Inflammatory macrophage (primary cell): ENCODE results near the gene SMAP2.

Source experiments
- DNase-seq, 2 donors: peaks; one replicate each; pipeline ENCODE4 v3.0.0-alpha.2; 2020 to 2022

The SMAP2 gene

DNA sequence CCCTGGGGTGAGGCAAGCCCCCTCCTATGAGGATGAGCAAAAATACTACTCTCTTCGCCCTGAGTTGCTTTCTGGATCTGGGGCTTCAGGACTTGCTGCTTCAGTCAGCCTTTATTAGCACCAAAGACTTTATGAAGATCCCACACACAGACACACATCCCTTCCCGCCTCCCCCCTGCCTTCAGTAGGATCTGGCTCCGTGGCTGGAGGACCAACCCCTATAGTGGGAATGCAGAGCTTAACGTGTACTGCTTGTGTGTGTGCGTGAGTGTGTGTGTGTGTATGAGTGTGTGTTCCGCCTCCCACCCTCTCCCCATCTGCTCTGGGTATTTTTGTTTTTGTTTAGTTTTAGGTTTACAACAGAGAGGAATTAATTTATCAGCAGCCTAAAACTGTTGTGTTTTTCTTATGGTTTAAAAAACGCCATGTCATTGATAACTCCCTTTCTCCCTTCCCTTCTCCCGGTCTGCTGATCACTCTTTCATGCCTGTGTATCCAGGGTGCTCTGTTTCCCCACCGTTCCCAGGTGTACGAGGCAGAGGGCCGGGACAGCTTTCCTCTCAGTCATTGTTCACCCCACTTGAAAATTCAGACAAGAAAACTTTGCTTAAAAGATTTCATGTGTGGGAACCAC lies 49.2 kb downstream of the SMAP2 start:
- DNase-seq = no peak

DNA sequence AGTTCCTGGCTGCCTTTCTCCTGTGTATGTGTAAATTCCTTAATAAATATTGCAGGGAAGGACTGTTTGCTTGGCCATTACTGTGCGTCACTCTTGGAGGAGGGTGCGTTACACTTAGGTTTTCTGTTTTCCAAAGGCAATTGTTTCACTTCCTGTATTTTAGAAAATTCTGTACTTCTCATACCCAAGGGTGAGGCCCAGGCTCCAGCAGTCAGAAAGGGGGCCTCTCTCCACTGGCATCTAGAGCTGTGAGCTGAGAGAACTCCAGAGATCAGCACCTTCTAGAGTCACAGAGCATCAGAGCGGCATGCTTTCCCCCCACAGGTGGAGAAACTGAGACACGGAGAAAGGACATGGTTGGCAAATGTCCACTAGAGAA lies 49.7 kb downstream of the SMAP2 start:
- DNase-seq = peak; percentile 66 to 76

DNA sequence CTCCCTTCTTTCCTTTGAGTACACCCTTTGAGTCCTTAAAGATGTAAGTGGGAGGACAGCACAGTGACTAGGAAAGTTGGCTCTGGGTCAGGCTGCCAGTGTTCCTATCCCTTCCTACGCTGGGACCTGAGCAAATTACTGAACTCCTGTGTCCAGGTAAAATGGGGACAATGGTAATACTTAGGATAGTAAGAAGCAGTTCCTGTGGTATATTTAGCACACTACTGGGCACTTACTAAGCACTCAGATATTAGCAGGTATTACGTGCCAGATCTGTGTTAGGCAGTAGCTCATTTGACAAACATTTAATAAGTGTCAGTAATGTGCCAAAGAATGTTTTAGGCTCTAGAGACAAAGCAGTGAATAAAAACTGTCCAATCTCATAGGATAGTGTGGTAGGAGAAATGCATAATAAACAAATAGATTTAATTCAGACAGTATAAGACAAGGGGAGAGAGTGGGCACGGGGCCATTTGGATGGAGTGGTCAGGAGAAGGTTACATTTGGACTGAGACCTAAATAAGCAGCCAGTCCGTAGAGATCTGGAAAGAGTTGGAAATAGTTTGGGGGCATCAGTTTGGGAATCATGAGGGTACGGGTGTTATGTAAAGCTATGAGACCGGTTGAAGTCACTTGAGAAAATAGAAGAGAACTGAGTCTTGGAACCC lies 50.6 kb downstream of the SMAP2 start:
- DNase-seq = no peak

DNA sequence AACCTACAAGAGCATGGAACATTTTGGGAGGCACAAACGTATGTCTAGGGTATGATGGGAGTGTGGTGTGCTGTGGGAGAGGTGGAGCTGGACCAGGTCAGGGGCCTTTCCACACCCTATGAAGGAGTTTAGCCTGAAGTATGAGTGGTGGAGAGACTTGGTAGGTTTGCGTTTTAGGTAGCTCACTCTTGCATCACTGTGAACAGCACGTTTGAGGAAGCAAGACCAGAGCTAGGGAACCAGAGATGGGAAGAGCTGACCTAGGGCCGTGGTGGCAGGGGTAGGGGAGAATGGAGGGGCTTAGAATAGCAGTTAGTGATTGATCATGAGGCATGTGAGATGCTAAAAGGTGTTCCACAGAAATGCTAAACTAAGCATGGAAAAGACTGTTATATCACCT lies 51.7 kb downstream of the SMAP2 start:
- DNase-seq = no peak

DNA sequence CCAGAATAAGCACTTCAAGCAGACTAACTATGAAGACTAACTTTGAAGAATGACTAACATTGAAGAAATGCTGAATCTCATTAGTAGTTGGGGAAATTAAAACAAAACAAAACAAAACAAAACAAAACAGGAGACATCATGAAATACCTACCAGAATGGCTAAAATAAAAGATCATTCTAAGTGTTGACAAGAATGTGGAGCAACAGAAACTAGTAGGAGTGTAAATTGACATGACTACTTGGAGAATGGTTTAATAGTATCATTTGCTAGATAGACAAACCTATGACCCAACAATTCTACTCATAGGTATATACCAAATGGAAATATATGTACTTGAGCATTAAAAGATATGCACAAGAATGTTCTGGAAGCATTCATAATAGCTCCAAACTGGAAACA lies 57.9 kb downstream of the SMAP2 start:
- DNase-seq = no peak

DNA sequence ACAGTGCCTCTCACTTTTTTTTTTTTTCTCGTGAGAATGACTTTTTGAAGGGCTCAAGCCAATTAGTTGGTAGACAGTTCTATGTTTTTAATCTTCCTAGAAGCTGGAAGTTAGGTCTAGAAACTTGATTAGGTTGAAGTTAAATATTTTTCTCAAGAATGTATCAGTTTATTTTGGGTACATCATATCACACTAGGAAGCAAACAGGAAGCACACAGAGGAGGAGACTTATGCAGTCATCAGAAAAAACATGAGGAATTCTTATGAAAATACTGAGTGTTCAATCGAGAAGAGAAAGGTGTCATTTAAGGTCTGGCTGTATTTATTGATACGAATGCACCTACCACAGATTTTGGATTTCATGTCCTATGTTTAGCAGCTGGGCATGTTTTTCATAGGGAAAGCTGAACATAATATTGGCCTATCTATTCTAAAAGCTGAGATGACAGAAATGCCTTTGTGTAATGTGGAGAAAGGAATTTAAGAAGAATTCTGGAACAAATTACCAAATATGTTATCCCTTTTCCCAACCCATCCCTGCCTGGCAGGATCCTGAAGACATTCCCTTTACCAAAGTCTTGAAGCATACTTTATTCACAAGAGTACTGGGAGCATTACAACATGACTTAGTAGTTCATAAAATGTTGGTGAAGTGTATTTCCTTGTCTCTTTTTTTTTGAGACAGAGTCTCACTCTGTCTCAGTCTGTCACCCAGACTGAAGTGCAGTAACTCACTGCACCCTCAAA lies 59.3 kb downstream of the SMAP2 start:
- no peak for DNase-seq

DNA sequence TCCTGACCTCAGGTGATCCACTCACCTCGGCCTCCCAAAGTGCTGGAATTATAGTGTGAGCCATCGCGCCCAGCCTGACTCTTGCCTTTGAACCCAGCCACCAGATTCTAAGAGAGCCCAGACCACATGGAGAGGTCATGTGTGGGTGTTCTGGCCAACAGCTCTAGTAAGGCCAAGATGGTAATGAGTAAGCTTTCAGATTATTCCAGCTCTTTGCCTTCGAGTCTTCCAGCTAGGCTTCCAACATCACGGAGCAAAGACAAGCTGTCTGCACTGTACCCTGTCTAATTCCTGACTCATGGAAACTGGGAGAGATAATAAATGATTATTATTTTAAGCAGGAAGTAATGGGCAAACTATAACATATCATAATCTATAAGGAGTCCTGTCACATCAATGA lies 61.9 kb downstream of the SMAP2 start:
- no peak for DNase-seq

DNA sequence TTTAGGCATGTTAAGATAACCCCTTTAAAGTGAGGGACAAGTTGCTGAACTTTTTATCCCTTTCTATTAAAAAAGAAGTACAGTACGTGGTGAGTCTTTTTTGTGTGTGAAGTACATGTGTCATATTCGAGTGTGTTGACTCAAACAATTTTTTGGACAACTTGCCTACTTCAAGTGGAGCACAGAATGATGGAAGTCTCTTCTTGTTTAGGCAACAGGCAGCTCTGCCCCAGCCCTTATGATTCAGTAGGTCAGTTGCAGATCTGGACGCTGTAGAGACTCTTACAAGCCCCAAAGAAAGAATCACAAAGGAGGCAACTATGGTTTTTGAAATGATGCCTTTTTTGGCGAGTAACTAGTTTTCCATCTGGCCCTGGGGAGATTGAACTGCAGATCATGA lies 62.3 kb downstream of the SMAP2 start:
- DNase-seq = no peak

DNA sequence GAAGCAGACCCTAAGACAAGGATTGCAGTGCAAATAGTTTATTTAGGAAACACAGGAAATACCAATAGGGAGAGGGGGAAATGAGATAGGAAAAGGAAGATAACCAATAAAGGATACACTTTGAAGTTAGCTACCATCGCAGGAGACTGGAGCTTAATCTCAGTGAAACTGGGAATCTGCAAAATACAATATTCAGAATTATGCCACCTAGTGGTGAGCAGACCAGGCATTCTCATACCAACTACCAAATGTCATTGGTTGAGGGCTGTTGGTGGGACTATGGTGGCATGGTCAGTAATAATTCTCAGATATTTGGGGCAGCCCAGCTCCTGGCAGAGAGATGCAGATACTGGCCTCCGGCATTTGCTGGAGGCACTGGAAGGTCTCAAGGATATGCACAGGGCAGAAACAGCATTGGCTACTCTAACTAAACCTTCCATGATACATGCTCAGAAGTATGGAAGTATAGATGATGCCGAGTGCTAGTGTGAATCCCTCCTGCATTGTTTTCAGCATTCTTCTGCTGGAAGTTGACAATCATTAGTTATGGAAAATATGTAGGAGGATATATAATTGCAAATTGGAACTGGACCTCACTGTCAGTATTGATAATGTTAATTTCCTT lies 65.0 kb downstream of the SMAP2 start:
- DNase-seq = peak; percentile 41 to 47

DNA sequence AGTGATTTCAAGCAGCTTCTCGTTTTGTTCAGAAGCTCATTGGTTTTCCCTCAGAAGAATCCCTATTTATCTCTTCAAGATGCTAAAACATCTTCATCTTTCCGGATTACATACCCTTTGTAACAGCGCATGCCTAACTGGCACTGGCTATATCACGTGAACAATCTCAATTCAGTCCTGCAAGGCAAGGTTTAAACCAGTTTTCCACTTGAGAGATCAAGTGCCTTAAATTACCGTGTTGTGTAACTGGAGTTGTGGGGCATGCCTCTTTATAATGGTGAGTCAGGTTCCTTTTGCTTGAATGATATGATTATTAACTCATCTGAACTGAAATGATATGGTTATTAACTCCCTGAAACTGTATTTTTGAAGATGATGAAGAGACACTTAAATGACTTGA lies 65.7 kb downstream of the SMAP2 start:
- no peak for DNase-seq

DNA sequence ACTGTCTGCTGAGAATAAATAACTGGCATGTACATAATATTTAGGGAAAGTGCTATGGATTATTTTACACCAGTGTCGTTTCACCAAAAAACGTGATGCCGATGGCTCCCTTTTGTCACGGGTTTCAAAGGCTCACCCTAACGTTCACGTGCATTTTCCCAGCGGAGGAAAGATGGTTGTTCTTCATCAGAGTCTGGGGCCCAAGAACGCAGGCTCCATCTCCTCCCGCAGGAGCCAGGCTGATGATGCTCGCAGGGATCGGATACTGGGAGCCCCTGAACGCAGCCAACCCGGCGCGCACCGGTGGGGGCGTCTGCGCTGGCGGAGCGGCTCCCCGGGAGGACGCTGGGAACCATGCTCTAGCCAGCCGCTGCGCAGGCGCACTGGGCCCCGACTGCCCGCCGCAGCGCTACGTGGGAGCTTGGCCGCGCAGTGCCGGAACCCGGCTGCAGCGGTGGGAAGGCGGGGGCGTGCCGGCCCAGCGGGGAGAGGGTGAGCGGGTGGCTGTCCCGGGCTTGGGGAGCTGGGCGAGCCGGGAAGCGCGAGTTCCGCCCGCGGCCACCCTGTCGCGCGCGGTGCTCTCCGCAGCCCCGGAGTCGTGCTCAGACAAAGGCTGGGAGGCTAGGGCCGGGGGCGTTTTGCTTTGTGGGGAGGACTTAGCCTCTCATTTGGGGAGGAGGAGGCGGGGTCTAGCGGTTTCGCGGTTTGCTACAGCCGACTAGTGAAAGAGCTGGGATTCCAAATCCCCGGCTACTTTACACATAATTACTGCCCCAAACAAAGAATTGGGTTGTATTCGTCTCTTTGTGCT lies 76.4 kb downstream of the SMAP2 start, which contains the start of gene ZFP69B:
ZFP69B (plus strand) TSS at position 793 of the 811 bp plus-strand sequence. CDS start 486 bp downstream, outside the sequence.
- DNase-seq = peak; percentile 90 to 91

DNA sequence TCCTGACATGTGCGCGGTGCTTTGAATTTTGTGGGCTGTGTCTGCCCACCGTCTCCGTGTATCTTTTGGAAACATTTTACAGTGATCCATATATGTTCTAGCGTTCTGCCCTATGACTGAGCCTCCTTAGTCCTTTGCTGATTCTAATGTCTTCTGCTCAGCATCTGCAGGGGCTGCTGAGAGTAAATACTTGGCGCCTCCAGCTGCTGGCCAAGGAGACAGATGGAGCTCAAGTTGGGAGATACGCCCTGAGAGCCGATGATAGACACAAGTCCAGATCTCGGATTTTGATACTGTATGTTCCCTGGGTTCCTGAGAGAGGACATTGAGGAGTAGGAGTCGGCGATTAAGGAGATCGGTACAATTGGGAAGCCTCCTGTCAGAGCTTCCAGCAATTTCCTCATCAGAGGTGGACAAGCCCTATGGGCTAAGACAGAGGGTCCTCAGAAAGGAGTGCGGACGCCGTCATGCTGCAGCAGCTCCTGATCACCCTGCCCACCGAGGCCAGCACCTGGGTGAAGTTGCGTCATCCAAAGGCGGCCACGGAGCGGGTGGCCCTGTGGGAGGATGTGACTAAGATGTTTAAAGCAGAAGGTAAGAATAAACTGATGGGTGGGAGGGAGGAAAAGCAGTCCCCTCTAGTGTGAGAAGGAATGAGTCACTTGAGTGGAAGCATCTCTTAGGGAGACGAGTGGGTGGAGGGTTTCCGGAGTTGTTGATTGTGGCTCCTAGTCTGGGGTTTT lies 77.1 kb downstream of the SMAP2 start:
- peak; percentile 35 to 73 for DNase-seq

DNA sequence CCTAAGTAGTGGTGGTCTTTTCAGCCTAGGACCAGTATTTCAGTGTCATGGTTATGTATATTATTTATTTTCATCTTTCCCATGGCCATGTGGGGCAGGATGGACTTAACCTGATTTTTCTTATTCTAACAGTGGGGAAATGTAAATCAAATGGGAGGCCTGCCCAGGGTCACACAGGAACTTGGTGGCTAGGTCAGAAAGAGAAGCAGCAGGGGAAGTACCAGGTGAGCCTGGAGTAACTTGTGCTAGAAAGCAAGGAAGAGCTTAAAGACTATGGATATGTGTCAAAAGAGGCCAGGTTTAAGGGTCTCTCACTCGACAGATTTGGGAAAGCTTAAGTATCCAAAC lies 77.7 kb downstream of the SMAP2 start:
- no peak for DNase-seq

DNA sequence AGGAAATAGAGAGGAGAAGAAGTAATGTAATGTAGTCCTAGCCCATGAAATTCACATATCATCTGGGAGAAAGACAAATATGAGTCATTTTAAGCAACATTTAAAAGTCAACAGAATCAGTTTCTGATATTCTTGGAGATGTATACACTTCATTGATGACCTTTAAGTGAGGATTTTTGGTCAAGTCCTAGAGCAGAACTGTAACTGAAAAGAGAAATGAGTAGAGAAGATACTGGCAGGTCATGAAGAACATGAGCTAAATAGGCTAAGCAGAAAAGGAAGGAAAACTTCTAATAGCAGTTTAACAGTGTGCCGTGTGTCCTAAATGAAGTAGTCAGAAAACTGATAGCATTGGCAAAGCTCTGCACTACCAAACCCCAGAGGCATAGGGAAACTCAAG lies 81.3 kb downstream of the SMAP2 start:
- no peak for DNase-seq

DNA sequence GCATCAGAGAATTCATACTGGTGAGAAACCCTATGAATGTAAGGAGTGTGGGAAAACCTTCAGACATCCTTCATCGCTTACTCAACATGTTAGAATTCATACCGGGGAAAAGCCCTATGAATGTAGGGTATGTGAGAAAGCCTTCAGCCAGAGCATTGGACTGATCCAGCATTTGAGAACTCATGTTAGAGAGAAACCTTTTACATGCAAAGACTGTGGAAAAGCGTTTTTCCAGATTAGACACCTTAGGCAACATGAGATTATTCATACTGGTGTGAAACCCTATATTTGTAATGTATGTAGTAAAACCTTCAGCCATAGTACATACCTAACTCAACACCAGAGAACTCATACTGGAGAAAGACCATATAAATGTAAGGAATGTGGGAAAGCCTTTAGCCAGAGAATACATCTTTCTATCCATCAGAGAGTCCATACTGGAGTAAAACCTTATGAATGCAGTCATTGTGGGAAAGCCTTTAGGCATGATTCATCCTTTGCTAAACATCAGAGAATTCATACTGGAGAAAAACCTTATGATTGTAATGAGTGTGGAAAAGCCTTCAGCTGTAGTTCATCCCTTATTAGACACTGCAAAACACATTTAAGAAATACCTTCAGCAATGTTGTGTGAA lies 89.5 kb downstream of the SMAP2 start:
- no peak for DNase-seq

DNA sequence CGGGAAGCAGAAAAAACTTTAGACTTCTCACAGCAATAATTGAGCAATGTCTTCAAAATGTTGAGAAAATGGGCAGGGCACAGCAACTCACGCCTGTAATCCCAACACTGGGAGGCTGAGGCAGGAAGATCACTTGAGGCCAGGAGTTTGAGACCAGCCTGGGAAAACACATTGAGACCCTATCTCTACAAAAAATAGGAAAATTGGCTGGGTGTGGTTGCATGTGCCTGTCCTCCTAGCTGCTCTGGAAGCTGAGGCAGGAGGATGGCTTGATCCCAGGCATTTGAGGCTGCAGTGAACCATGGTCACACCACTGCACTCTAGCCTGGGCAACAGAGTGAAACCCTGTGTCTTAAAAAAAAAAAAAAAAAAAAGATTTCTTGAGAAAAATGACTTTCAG lies 95.8 kb downstream of the SMAP2 start:
- DNase-seq = no peak
